DLD1 (cell line): ENCODE measurements around the gene SLC20A1.

Source experiments
- in situ Hi-C: cut with HindIII; loops from 2 replicates; pipeline ENCODE4 v1.10.0; 2017; ENCODE audit warnings: low sequenced_read_pairs

Gene SLC20A1

GRCh38 chr2:112623913-112624777 lies 21.6 kb upstream of the SLC20A1 start:
- in situ Hi-C loops, result no loop called here

GRCh38 chr2:112625474-112626114 lies 20.1 kb upstream of the SLC20A1 start:
- in situ Hi-C loops, result no loop called here

GRCh38 chr2:112626604-112627059 lies 19.1 kb upstream of the SLC20A1 start:
- in situ Hi-C loops, result no loop called here

- in situ Hi-C loops, result no loop called here
These were observed 18.4 kb upstream of the SLC20A1 start for GRCh38 chr2:112627060-112628040.

GRCh38 chr2:112629224-112629623 lies 16.5 kb upstream of the SLC20A1 start:
- in situ Hi-C loops, result no loop called here

GRCh38 chr2:112629823-112630222 lies 15.9 kb upstream of the SLC20A1 start:
- in situ Hi-C loops, result no loop called here

DNA sequence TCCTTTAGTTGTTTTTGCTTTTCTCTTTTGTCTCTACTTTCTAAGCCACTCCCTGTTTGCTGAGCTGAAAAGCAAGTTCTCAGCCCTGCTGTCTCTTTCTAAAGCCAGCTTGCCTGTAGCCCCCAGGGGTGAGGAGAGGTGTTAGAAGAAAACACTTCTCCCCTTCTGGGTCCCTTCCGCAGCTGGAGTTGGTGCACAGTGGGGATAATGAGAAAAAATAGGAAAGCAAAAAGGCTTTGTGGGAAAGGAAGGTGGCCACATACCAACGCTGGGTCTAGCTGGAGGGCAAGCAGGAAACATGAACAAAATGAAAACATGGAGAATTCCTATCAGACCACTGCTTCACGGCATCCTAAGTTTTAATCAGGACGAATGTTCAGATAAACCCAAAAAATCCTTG lies 15.5 kb upstream of the SLC20A1 start:
- in situ Hi-C loops, result no loop called here

DNA sequence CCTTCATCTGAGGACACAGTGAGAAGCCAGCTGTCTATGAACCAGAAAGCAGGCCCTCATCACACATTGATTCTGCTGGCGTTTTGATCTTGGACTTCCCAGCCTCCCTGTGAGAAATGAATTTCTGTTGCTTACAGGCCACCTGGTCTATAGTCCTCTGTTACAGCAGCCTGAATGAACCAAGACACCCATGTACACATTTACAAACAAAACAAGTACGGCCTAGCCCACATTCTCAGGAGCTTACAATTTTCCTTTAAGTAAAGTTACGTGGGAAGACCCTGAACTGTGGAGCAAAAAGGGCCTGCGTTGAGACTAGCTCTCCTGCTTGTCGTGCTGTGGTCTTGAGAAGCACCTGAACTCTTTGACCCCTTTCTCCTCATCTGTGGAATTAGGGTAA lies 12.0 kb upstream of the SLC20A1 start:
- in situ Hi-C loops, result no loop called here

- in situ Hi-C loops, result no loop called here
These were observed 11.4 kb upstream of the SLC20A1 start for GRCh38 chr2:112634153-112634873.

DNA sequence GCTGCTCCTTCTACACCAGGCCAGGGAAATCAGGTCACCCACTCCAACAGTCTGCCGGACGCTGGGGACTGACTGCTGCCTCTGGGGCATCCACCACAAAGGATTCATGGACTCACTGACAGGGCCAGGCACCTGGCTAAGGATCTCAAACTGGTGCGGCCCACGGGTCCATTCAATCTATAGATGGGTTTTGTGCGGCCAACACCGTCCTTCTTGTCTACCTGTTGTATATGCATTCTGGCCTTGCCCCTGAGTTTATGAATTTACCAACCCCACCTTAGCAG lies 10.9 kb upstream of the SLC20A1 start:
- in situ Hi-C loops, result no loop called here

- in situ Hi-C loops, result no loop called here
These were observed 9.0 kb upstream of the SLC20A1 start for GRCh38 chr2:112636605-112637288.

DNA sequence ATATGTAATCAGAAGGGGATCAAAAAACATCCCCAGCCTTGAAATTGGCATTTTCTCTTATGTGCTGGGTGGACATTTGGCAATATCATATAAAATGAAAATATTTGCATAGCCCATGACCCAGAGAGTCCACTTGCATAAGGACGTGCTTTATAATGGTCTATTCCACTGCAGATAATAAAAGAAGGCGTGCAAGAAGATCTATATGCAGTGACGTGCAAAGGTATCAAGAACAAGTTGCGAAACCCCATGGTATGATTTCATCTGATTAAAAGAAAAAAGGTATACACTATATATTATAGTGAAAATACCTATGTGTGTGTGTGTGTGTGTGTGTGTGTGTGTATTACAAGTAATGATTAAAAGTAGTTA lies 8.5 kb upstream of the SLC20A1 start:
- in situ Hi-C loops, result no loop called here

GRCh38 chr2:112639936-112640335 lies 5.8 kb upstream of the SLC20A1 start:
- in situ Hi-C loops, result no loop called here

DNA sequence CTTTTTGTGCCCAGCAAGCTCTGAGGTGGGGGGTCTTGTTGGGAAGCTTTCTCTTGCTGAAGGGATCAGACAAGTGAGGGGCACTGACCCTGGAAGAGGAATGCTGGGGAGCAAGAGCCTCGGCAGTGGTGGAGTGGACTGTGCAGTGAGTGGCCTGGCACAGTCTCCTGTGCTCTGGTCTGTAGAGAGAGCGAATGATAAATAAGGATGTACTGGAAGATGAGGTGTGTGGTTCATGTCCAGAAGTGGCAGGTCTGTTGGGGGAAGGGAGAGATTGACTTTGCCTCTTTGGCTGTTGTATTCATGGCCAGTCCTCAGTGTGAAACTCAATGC lies 5.3 kb upstream of the SLC20A1 start:
- in situ Hi-C loops, result no loop called here

DNA sequence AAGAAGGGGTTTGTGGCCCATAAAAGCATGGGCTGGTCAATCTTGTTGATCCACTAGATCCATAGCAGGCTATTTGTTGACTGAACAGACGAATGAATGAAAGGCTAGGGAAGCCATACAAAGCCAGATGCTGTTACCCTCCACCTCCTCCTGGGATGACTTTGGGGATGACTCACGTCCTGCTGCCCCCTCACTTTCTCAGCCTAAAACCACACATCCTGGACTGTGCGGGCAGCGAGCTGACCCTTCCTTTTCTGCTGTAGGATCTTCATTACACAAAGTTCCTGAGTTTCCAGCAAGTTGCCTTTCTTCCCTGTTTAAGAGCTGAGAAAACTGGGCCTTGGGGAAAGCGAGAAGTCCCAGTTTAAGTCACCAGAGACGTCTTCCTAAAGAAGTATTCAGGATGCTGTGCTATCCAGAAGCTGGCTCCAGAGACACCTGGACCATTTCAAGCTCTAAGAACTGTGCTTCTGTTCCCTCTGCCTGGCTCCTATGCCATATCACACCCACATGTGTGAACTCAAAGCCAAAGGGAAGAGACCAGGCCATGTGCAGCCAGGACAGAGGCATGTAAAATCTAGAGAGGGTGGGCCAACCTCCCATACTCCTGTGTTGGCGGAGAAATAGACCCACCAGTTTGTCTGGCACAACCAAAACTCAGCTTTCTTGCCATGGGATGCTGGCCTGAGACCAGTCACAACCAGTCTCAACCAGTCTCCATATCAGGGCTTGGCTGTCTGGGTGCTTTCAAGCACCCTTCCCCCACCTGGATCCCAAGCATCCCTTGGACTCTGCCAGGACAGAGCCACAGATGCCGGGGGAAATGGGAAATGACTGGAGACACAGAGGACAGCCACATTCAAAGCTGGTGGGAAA lies 4.7 kb upstream of the SLC20A1 start:
- in situ Hi-C loops, result no loop called here

- in situ Hi-C loops, result no loop called here
These were observed 4.0 kb upstream of the SLC20A1 start for GRCh38 chr2:112641701-112642100.

- in situ Hi-C loops, result no loop called here
These were observed 3.2 kb upstream of the SLC20A1 start for GRCh38 chr2:112642561-112642960.

DNA sequence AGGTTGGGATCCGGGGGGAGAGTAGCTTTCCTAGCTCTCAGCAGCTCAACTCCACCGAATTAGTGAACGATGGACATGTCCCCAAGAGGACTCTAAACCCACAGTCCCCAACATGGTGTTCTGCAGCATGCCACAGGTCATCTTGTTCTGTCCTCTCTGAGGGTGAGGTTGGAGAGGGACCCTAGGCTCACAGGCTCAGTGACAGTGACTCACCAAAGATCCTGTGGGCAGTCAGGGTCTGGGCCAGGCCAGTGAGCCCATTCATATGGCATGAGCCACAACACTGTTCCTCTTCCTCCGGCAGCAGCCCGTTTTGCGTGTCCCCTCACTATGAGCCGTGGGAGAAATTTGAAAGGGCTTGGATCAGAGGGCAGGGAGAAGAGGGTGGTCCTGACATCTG lies 2.8 kb upstream of the SLC20A1 start:
- in situ Hi-C loops, result no loop called here

- in situ Hi-C loops, result no loop called here
These were observed 2.3 kb upstream of the SLC20A1 start for GRCh38 chr2:112643488-112643887.
